Measurements from ENCODE around the gene EPB41L4A.

DNA sequence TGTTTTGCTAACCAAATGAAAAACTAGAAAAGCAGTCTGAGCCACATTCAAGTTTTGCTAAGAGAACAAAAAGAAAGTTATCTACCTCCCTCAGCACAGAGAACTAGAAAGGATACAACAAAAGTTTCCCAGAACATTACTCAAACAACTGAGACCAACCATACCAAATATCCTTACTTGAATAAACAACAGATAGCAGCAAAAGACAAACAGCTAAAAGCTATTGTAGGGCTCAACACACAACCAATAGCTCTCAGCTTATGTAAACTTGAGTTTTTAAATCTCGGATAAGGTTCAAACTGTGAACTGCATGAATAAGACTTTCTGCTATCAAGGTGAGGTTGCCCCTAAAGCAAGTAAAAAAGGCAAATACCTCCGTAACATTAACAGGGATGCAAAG is 3.5 kb downstream of the EPB41L4A start:
- TF ChIP-seq CTCF (IDR thresholded peaks at IDR 0.05; ENCODE audit: low read depth, low read length, poor library complexity, severe bottlenecking), result no peak
- no peak for TF ChIP-seq EZH2phosphoT487 (IDR thresholded peaks at IDR 0.05; ENCODE audit: borderline replicate concordance, low read length)

Data from DOHH2 (cell line).